Stimulated activated CD4-positive, alpha-beta T cell treated with anti-CD3 and anti-CD28 coated beads, Interleukin-4, amount 100 ng/mL, for 24 hours (primary cell): ENCODE data around the gene TADA3.

Experiments used
- DNase-seq: peaks from one replicate; pipeline ENCODE4 v3.0.0-alpha.2; 2020

TADA3 gene

DNA sequence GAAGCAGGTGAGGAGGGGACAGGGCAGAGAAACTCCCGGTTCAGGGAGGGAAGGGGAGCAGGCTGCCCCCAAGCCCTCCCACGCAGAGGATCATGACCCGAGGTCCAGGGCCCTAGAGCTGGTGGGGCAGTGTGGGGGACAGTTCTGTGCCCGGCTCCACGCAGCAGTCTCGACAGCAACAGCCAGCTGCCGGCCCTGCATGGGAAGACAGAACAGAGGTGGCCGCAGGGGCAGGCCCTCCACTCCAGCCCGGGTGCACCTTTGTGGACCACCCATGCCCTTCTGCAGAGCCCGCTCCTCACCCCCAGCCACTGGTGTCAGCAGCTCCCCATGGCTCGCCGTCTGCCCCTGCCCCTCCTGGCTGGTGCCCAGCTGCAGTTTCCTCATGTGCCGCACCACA, 34.8 kb downstream of the TADA3 start:
- DNase-seq: no peak

DNA sequence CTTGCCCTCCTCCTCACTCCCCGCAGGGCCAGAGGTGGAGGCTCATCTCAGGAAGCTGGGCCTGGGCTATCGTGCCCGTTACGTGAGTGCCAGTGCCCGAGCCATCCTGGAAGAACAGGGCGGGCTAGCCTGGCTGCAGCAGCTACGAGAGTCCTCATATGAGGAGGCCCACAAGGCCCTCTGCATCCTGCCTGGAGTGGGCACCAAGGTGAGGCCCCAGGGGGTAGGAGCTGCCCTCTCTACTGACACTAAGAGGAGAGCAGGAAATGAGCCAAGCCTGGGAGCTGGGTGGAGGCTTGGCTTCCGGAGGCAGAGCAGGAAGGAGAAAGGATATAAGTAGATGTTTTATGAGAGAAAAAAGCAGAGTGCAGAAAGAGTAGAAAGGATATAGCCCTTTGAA, 37.6 kb downstream of the TADA3 start:
- DNase-seq: no peak

DNA sequence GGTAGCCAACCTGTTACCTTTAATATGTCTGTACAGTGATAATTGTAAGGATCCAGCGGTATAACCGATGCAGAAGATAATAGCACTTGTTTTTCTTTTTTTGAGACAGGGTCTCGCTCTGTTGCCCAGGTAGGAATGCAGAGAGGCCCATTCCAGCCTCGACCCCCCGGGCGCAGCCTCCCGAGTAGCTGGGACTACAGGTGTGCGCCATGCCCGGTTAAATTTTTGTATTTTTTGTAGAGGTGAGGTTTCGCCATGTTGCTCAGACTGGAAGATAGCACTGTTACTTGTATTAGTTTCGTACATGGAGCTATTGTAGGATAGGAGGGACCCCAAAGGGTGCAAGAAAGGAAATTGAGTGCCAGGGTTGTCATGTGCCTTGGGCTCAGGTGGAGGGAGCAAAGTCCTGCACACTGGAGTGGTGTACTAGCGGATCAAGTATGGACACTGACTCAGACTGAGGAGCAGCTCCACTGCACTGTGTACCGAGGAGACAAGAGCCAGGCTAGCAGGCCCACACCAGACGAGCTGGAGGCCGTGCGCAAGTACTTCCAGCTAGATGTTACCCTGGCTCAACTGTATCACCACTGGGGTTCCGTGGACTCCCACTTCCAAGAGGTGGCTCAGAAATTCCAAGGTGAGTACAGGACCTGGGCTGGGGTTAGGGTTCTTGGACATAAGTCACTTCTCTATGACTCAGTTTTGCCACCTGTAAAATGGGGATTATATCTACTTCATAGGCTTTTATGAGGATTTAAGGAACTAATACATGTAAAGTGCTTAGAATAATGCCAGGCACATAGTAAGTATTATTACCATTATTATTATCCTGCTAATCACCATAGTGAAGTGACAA, 41.5 kb downstream of the TADA3 start:
- DNase-seq: no peak

DNA sequence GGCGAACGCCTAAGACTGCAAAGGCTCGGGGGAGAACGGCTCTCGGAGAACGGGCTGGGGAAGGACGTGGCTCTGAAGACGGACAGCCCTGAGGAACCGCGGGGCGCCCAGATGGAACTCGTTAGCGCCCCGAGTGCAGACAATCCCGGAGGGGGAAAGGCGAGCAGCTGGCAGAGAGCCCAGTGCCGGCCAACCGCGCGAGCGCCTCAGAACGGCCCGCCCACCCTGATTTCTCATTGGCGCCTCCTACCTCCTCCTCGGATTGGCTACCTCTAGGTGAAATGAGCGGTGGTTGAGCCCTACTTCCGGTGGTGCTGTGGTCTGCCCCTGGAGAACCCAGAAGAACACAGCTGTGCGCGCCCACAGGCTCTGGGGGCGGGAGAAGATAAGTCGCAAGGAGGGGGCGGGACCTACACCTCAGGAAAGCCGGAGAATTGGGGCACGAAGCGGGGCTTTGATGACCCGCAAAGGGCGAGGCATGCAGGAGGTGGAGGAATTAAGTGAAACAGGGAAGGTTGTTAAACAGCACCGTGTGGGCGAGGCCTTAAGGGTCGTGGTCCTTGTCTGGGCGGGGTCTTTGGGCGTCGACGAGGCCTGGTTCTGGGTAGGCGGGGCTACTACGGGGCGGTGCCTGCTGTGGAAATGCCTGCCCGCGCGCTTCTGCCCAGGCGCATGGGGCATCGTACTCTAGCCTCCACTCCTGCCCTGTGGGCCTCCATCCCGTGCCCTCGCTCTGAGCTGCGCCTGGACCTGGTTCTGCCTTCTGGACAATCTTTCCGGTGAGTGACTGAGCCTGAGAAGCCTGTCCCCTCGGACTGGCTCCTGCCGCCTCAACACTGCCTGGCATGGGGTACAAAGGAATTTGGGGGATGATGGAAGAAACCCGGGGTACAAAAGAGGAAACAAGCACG, 42.4 kb downstream of the TADA3 start, which contains the start of gene OGG1:
Gene OGG1 (plus strand): TSS at position 308 of the 911 bp plus-strand sequence. CDS start 335 bp downstream, at position 643.
- DNase-seq: peak; percentile 97

DNA sequence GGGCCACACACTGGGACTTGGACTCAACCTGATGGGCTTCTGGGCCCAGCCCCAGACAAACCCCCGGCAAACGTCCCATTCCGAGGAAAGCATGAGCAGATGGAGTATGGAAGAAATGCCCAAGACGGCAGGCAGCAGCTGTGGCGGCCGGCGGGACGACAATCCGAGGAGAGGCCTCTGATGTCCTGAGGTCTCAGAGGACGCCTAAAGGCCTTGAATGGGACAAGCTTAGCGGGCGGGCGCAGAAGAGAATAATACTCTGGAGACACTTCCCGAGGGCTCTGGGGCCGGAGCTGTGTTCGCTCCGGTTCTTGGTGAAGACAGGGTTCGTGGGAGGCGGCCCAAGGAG, 43.0 kb downstream of the TADA3 start:
- DNase-seq: no peak

DNA sequence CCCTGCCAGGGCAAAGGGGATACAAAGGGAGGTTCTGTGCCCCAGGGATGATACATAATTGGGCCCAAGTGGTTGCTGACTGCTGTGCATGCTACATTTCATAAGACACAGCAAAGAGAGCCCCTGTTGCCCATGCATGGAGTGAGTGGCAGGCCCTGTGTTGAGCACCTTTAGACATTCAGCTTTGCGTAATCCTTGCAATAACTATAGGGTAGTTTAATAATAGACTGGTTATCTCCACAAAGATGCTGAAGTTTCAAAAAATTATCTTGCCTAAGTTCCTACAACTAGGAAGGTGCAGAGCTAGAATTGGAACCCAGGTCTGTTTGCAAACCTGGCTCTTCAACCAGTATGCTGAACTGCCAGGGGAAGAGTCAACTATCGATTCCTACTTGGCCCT, 44.2 kb downstream of the TADA3 start:
- no peak for DNase-seq

DNA sequence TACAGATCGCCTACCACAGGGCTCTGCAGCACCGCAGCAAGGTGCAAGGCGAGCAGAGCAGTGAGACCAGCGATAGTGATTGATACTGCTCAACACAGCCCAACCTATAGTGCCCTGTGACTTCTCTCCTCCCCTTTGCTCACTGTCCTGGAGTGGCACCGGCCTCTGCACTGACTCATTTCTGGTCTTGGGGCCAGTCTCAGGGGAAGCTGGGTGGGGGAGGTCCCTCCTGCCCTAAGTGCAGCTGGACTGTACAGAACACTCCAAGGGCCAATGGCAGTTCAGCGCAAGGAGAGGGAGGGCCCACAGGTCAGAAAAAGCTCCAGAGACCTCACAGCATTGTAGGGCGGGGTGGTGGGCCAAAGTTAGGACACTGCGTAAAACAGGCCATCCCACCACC, 45.0 kb downstream of the TADA3 start:
- DNase-seq: no peak

DNA sequence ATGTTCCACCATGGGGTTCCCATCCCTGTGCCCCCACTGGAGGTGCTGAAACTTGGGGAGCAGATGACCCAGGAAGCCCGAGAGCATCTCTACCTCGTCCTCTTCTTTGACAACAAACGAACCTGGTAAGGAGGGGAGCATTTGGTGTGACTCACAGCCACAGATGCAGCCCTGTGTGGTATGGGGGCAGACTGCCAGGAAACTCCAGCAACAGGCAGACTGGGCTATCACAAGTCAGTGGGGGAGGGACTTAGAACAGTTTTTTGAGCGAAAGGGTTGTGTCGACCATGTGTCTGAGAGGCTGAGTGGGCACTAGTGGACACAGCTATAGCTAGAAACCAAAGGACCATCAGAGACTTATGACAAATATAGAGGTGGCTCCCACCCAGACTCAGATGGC, 45.9 kb downstream of the TADA3 start:
- no peak for DNase-seq

DNA sequence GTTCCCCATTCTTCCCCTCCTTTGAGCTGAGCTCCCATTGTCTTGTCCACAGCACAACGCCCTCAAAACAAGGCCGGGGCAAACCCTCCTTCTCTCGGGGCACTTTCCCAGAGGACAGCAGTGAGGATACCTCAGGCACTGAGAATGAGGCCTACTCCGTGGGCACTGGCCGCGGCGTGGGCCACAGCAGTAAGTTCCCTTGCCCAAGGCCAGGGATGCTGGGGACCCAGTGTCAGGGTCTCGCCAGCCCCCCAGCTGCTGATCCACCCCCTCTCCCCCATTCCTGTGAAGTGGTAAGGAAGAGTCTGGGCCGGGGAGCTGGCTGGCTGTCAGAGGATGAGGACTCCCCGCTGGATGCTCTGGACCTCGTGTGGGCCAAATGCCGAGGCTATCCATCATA, 46.8 kb downstream of the TADA3 start:
- no peak for DNase-seq

DNA sequence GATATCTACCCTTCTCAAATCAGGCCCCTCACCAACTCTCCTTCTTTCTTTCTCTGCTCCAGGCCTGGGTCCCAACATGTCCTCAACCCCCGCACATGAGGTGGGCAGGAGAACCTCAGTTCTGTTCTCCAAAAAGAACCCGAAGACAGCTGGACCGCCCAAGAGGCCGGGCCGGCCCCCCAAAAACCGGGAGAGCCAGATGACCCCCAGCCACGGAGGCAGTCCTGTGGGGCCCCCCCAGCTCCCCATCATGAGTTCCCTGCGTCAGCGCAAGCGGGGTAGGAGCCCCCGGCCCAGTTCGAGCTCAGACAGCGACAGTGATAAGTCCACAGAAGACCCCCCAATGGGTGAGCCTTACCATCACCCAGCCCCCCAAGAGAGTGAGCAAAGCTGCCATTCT, 48.1 kb downstream of the TADA3 start:
- DNase-seq: no peak

DNA sequence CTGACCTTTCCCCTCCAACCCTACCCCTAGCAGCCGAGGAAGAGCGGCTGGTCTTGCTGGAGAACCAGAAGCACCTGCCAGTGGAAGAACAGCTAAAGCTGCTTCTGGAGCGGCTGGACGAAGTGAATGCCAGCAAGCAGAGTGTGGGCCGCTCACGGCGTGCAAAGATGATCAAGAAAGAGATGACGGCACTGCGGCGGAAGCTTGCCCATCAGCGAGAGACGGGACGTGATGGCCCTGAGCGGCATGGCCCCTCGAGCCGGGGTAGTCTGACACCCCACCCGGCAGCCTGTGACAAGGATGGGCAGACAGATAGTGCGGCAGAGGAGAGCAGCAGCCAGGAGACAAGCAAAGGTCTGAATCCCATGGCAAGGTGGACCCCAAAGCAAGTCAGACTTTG, 48.7 kb downstream of the TADA3 start:
- DNase-seq: no peak

DNA sequence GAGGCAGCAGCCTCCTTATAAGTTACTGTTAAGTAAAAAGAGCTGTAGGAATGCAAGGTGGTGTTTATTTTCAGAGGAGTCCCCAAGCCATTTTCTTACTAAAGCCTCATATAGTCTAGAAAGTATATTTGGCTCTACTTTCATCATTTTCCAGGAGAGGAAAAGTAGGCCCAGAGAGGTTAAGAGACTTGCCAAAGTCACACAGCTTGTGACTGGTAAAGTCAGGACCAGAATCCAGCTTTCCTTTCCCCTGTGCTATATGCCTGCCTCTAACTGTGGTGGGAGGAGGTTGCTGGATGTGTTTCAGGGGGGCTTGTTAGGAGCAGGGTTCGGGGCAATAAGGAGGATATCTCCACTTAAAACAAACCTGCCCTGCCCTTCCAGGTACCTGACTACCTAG, 49.7 kb downstream of the TADA3 start:
- DNase-seq: no peak

DNA sequence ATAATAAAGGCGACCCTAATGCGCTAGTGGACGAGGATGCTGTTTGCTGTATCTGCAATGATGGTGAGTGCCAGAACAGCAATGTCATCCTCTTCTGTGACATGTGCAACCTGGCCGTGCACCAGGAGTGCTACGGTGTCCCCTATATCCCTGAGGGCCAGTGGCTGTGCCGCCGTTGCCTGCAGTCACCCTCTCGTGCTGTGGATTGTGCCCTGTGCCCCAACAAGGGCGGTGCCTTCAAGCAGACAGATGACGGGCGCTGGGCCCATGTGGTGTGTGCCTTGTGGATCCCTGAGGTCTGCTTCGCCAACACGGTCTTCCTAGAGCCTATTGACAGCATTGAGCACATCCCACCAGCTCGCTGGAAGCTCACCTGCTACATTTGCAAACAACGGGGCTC, 53.1 kb downstream of the TADA3 start:
- DNase-seq: no peak

DNA sequence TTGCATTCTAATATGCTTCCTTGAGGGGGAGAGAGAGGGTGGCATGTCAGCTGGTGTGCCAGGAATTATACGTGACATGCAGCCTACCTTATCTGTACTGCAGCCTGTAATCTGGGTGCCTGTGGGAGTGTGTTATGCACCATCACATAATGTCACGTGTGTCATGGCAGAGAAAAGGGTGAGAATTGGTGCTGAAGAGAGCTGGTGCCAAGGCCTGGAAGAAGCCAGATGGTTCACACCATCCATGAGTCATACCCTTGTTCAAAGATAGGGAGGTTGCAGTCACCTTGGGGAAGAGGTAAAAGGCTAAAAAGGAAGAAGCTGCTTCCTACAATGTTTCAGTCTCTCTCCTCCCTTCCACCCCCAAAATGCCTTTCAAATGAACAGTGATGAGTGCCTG, 55.4 kb downstream of the TADA3 start:
- DNase-seq: no peak

DNA sequence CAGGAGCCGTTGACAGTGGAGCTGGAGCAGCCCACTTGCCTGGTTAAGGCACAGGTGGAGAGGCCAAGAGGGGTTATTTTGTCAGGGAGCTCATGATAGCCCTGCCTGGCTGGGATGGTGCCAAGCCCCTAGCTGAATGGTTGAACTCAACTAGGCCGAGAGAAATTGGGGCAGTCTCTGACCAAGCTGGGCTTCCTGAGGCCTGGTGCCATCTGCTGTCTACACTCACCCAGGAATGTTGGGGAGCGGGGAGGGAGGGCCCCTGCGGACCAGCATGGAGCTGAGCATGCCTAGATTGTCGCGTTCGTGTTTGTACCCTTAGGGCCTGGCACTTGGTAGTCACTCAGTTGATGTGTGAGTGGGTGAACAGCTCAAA, 59.5 kb downstream of the TADA3 start:
- DNase-seq: no peak

DNA sequence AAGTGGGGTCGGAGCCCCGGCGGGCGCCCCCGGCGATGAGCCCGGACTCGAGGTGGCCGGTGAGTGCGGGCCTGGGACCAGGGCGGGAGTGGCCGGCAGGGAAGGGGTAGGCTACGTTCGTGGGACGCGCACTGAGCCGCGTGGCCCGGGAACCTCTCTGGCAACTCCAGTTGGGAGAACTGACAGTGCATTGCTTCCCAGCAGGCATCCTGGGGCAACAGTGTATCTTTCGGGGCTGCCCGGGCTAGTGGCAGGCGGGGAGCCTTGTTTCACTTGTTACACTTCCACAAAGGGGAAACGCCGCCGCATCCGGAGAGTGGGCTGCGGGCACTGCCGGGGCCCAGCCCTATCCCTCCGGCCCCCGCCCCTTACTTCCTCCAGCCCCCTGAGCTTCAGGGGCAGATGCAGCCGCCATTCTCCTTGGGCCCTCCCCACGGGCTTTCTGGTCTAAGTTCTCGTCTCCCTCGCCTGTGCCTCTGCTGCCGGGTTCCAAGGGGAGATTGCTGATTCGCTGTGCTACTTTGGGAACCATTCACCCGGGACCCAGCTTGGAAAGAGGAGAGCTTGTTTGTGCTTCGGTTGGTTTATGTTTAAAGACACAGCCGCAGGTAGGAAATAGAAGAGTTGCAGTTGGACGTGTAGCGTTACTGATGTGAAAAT, 60.1 kb downstream of the TADA3 start:
- DNase-seq: peak; percentile 37

DNA sequence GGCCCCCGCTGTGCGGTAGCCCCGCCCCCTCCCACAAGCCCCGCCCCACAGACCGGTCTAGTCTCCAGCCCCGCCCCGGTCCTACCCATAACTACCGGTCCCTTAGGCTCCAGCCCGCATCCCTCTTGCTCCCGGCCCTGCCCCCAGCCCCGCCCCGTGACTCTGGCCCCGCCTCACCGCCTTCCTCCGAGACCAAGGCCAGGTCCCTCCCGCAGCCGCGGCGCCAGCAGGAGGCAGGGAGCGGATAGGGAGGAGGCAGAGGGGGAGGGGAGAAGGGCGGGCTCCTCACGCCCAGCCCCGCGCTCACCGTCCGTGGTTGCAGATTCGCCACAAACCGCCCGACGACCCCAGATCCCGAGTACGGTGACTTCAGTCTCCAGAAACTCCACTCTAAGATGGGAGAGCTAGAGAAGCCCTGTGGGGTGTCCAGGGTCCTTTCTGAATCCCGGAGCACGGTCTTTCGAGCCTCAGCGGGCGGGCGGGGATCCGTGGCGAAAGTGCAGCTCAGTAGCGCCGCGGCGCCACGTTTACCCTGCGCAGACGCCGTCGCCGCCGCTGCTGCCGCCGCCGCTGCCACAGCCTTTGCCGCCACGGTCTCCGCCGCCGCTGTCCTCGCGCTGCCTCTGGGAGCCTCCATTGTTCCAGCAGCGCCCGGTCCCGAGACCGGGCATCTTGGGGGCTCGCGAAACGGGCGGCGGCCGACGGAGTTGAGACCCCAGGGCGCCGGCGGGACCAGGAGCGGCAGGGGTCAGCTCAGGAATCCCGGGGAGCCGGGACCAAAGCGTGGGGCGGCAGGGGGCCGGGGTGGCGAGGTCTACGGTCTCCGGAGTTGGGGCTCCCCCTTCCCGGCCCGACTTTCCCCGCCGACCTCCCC, 60.8 kb downstream of the TADA3 start, which contains the start of gene BRPF1:
Gene BRPF1 (plus strand): TSS at position 530 of the 874 bp plus-strand sequence. CDS start 2,406 bp downstream, outside the sequence.
- DNase-seq: peak; percentile 99

DNA sequence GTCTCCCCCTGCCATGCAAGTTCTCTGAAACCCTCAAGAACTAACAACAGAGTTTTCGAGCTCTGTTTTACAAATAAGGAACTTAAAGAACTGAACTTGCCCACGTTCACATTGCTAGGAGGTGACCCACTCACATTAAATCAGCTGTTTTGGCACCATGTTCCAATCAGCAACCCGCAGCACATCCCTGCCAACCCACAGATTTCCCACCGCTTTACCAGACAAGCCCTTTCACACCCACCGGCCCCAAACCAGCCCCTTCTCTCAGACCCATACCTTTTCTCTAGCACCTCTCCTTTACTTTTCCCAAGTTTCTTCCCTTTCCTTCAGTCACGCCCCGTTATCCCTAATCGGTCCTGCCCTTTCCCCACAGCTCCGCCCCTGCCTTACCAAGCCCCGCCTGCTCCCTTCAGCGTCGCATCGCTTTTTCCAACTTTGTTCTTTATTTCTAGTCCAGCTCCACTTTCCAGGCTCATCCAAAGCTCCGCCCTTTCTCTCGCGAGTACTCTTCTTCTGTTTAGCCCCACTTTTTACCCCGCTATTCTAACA, 61.5 kb downstream of the TADA3 start:
- DNase-seq: no peak
